Parathyroid adenoma (tissue), 2 donors: Measurements from ENCODE around the gene MYO16.

ENCODE experiments used
- H2AFZ ChIP-seq: fragments of 300-600 bp; sonication (generic); one replicate; pipeline ENCODE4 v1.7.0; 2017; ENCODE audit warnings: antibody characterized with exemption, mild to moderate bottlenecking
- H3K27ac ChIP-seq: fragments of 300-600 bp; sonication (generic); one replicate; pipeline ENCODE4 v1.7.0; 2017
- H3K27me3 ChIP-seq: fragments of 300-600 bp; sonication (generic); one replicate; pipeline ENCODE4 v1.7.0; 2017; ENCODE audit warnings: low read length; ENCODE audit not compliant: control insufficient read depth, insufficient read depth
- H3K36me3 ChIP-seq: fragments of 300-600 bp; sonication (generic); one replicate; pipeline ENCODE4 v1.7.0; 2017; ENCODE audit warnings: low read length; ENCODE audit not compliant: control insufficient read depth, insufficient read depth
- H3K4me1 ChIP-seq: fragments of 300-600 bp; sonication (generic); one replicate; pipeline ENCODE4 v1.7.0; 2017; ENCODE audit warnings: control low read depth
- H3K4me2 ChIP-seq: fragments of 300-600 bp; sonication (generic); one replicate; pipeline ENCODE4 v1.7.0; 2017; ENCODE audit warnings: low read length
- H3K4me3 ChIP-seq: fragments of 300-600 bp; sonication (generic); one replicate; pipeline ENCODE4 v1.7.0; 2017; ENCODE audit warnings: low read depth, low read length
- H3K79me2 ChIP-seq: fragments of 300-600 bp; sonication (generic); one replicate; pipeline ENCODE4 v1.7.0; 2017; ENCODE audit warnings: control low read depth
- H3K9ac ChIP-seq: fragments of 300-600 bp; sonication (generic); one replicate; pipeline ENCODE4 v1.7.0; 2017; ENCODE audit warnings: mild to moderate bottlenecking
- H3K9me3 ChIP-seq: fragments of 300-600 bp; sonication (generic); one replicate; pipeline ENCODE4 v1.7.0; 2017; ENCODE audit warnings: low read length; ENCODE audit not compliant: control insufficient read depth
- CTCF ChIP-seq: fragments of 300-600 bp; sonication (generic); IDR thresholded peaks from one replicate; pipeline ENCODE4 v1.7.0; 2017; ENCODE audit warnings: antibody characterized with exemption, mild to moderate bottlenecking
- donor health status: primary hyperparathyroidism.

The MYO16 gene

GRCh38 chr13:108734676-108735075, 105.3 kb downstream of the MYO16 start:
- H3K4me1 ChIP-seq, result no peaks in the 10 kb centered on the region
- no peak overlapping the region for H3K4me3 ChIP-seq
- no peak overlapping the region for H3K9ac ChIP-seq
- H3K36me3 ChIP-seq, result no peaks in the 10 kb centered on the region
- H3K27ac ChIP-seq, result no peak overlapping the region
- TF ChIP-seq CTCF, result no peak
- no peaks in the 10 kb centered on the region for H3K79me2 ChIP-seq
- H3K4me2 ChIP-seq, result no peak overlapping the region
- H3K9me3 ChIP-seq, result no peaks in the 10 kb centered on the region
- no peaks in the 10 kb centered on the region for H3K27me3 ChIP-seq
- H2AFZ ChIP-seq, result no peak overlapping the region

GRCh38 chr13:108741930-108742329, 112.5 kb downstream of the MYO16 start:
- H3K4me1 ChIP-seq, result no peaks in the 10 kb centered on the region
- no peak overlapping the region for H3K4me3 ChIP-seq
- no peak overlapping the region for H3K27ac ChIP-seq
- H3K79me2 ChIP-seq, result no peaks in the 10 kb centered on the region
- H2AFZ ChIP-seq, result no peak overlapping the region
- H3K9ac ChIP-seq, result no peak overlapping the region
- H3K27me3 ChIP-seq, result no peaks in the 10 kb centered on the region
- no peak overlapping the region for H3K4me2 ChIP-seq
- H3K9me3 ChIP-seq, result no peaks in the 10 kb centered on the region
- no peak for TF ChIP-seq CTCF
- no peaks in the 10 kb centered on the region for H3K36me3 ChIP-seq

- no peaks in the 10 kb centered on the region for H3K36me3 ChIP-seq
- no peaks in the 10 kb centered on the region for H3K4me1 ChIP-seq
- no peaks in the 10 kb centered on the region for H3K9me3 ChIP-seq
- H3K4me2 ChIP-seq, result no peak overlapping the region
- no peak overlapping the region for H3K27ac ChIP-seq
- no peak overlapping the region for H2AFZ ChIP-seq
- no peaks in the 10 kb centered on the region for H3K27me3 ChIP-seq
- TF ChIP-seq CTCF, result no peak
- H3K4me3 ChIP-seq, result no peak overlapping the region
- H3K79me2 ChIP-seq, result no peaks in the 10 kb centered on the region
- no peak overlapping the region for H3K9ac ChIP-seq
Measured at GRCh38 chr13:108742701-108743451, 113.5 kb downstream of the MYO16 start.

- Histone ChIP-seq H3K27ac (no peak overlapping the region), H3K4me1 (no peaks in the 10 kb centered on the region), H3K4me2 (no peak overlapping the region), H3K79me2 (no peaks in the 10 kb centered on the region), H2AFZ (no peak overlapping the region), H3K9me3 (no peaks in the 10 kb centered on the region), H3K27me3 (no peaks in the 10 kb centered on the region), H3K4me3 (no peak overlapping the region), H3K9ac (no peak overlapping the region), H3K36me3 (no peaks in the 10 kb centered on the region)
- TF ChIP-seq CTCF, result no peak
Measured at GRCh38 chr13:108743522-108743921, 114.1 kb downstream of the MYO16 start.

DNA sequence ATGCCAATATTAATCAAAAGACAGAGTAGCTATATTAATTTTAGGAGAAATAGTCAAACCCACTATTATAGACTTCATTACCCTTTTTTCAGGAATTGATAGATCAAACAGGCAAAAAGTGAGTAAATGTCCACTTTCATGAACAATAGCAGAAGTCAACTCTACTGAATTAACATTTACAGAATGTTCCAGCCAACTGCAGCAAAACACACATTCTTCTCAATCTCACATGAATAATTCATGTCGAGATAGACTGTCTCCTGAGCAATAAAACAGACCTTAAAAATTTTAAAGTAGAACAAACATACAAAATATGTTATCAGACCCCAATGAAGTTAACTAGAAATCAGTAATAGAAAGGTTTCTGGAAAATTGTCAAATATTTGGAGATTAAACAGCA, 118.4 kb downstream of the MYO16 start:
- no peak overlapping the region for H3K9ac ChIP-seq
- H3K9me3 ChIP-seq, result no peaks in the 10 kb centered on the region
- H3K27ac ChIP-seq, result no peak overlapping the region
- H3K36me3 ChIP-seq, result no peaks in the 10 kb centered on the region
- H3K79me2 ChIP-seq, result no peaks in the 10 kb centered on the region
- H3K27me3 ChIP-seq, result no peaks in the 10 kb centered on the region
- no peak for TF ChIP-seq CTCF
- H2AFZ ChIP-seq, result no peak overlapping the region
- H3K4me1 ChIP-seq, result no peaks in the 10 kb centered on the region
- H3K4me3 ChIP-seq, result no peak overlapping the region
- H3K4me2 ChIP-seq, result no peak overlapping the region
